ENCODE results near the gene MSH2.

GRCh38 chr2:47386551-47386950 is 16.4 kb upstream of the MSH2 start:
- no peak for TF ChIP-seq ZFP3 (CRISPR knock-in tag; IDR thresholded peaks at IDR 0.05)
- no peak for TF ChIP-seq TOX (CRISPR knock-in tag; IDR thresholded peaks at IDR 0.05; ENCODE audit: borderline replicate concordance)
- no peak for TF ChIP-seq ARNTL (CRISPR knock-in tag; IDR thresholded peaks at IDR 0.05; ENCODE audit: borderline replicate concordance, low read depth)
- no peak for TF ChIP-seq PATZ1 (CRISPR knock-in tag; IDR thresholded peaks at IDR 0.05; ENCODE audit: borderline replicate concordance)

Measured in SK-N-SH treated with all-trans-retinoic acid at 6 μM for 48 hours (cell line).